GM12891 (cell line): Measurements from ENCODE around the gene VPS26C.

Experiments
- POLR2AphosphoS5 ChIP-seq: IDR thresholded peaks from 2 replicates; pipeline ENCODE4 v1.6.1; 2011; ENCODE audit warnings: low read depth, low read length, control low read depth
- TAF1 ChIP-seq: IDR thresholded peaks from 2 replicates; pipeline ENCODE4 v1.6.1; 2011; ENCODE audit warnings: low read depth, low read length, control low read depth

DNA sequence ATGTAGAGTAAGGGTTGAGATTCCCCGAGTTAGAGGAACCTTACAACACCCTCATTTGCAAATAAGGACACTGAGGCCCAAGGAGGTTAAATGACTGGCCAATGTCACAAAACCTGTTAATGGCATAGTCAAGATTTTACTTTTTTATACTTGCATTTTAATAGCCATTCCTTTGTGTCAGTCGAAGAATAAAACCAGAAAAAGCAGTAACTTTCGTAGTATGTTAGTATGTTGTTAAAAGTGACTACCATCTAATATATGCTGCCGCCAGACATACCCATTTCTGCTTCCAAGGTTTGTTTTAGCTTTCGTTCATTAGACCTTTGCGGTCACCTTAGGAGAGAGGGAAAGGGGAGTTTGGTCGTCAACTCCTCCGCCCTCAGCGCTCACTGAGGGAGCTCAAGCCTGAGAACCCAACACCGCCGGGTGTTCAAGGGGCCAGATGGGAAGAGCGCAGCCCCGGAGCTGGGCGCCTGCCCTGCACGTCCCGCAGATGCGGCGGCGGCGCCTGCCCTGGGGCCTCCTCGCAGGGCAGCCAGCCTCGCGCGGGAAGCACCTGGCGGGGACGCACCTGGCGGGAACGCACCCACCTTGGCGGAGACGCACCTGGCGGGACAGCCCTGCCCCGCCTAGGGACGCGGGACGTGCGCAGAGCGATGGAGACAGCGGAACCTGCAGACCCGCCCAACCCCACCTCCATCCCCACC, 466 bp downstream of the VPS26C start:
- no peak for TF ChIP-seq TAF1
- no peak for TF ChIP-seq POLR2AphosphoS5
